Stimulated activated CD4-positive, alpha-beta T cell treated with anti-CD3 and anti-CD28 coated beads, TNF-alpha, amount 100 ng/mL, for 48 hours (primary cell): ENCODE data around the gene GAS7.

Experiments
- DNase-seq, 3 donors: peaks; one replicate each; pipeline ENCODE4 v3.0.0-alpha.2; 2020; ENCODE audit warnings: low read depth in 3 of 3

GAS7 gene

GRCh38 chr17:10171581-10171981 is 26.8 kb downstream of the GAS7 start:
- DNase-seq: no peak

- DNase-seq: no peak
These were observed 27.3 kb downstream of the GAS7 start for GRCh38 chr17:10171122-10171571.

GRCh38 chr17:10170233-10170632 is 28.2 kb downstream of the GAS7 start:
- no peak for DNase-seq

DNA sequence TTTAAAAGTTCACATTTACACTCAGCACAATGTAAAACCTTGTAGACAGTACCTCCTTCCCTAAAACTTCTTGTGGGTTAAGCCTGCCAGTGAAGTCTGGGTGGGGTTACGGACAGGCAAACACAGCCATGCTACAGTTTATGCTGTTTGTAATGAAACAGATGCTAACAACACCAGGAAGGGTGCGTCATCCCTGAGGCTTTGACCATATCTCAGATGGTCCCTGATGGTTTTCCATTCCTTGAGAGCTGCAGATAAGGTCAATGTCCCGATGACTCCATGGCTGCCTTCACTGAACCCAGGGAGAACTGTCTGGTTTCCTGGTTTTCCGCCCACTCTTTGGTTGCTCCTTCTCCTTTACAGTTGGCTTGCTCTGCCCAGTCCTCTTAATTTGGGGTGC is 29.1 kb downstream of the GAS7 start:
- DNase-seq: no peak

- DNase-seq: no peak
These were observed 32.0 kb downstream of the GAS7 start for GRCh38 chr17:10166176-10166935.

DNA sequence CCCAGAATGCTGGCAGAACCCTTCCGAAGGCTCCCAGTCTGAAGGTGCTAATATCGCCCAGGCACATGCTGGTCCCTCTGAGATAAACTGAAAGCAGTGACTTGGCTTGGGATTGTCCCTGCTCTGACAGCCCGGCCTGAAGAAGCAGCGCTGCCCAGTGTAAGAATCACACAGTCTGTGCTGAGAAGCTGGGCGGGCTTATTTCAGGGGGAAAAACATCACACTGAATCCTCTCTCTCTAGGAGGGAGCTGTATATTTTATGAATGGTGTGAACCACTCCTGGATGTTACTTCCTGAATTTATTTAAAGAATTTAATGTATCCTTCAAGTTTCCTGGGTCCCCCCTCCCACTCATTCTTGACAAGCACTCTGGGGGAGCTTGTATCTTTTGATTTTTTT is 36.3 kb downstream of the GAS7 start:
- DNase-seq: no peak

DNA sequence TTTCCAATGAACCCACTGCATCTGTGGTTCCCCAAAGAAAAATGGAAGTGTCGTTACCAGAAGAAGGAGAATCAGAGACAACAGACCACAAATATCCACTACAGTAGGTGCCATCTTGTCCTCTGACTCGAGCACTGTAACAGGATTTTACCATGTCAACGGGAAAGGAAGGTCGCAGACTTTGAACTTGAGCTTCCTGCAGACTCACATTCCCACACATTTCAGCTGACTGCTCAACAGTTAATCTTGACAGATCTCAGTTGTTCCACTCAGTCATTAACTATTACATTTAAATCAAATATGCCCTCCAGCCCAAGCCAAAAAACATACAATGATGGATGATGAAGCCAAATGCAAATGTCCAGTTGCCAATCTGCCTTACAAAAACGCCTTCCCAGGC is 37.0 kb downstream of the GAS7 start:
- DNase-seq: no peak

- DNase-seq: no peak
These were observed 41.3 kb downstream of the GAS7 start for GRCh38 chr17:10156948-10157607.

DNA sequence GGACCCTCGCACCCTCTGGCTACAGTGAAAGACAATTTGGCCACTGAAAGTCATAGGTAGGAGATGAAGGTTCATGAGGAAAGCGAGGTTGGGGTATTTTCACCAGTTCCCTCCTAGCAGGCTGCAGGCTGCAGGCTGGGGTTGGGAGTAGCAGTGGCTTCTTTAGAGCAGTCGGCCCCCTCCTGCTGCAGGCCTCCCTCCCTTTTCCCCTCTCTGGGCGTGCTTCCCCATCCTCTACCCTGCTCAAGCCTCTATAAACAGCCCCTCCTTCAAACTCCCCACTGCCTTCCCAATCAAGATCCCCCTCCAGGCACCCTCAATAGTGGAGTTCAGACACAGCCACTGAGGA is 41.8 kb downstream of the GAS7 start:
- no peak for DNase-seq

- no peak for DNase-seq
These were observed 42.4 kb downstream of the GAS7 start for GRCh38 chr17:10156077-10156435.

DNA sequence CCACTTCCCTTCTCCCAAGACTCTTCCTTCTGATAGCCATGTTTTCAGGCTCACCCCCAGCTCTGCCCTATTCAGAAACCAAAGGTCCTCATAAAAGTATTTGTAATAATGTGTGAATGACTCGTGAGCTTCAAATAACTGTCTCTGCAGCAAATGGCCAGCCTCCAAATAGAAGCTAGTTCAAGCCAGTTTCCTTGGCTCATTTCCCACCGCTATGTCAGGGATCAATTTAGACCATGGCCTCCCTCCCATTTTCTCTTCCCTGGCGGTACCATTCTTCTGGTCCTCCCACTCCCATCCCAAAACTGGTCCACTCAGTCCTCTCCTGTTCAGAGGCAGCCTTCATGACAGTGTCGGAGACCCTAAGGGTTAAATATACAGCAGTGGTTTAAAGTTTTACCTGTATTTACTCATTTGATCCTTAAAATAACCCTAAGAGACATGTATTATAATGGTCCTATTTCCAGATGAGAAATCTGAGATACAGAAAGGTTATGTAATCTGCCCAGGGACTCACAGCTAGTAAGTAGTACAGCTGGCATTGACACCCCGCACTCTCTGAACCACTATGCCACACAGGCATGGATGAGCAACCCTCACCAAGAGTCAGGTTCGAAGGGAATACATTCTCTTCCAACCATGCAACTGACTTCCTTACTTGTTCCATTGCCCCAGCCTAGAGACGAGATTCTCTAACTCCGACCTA is 42.9 kb downstream of the GAS7 start:
- DNase-seq: no peak

GRCh38 chr17:10151667-10152496 is 46.5 kb downstream of the GAS7 start:
- no peak for DNase-seq

DNA sequence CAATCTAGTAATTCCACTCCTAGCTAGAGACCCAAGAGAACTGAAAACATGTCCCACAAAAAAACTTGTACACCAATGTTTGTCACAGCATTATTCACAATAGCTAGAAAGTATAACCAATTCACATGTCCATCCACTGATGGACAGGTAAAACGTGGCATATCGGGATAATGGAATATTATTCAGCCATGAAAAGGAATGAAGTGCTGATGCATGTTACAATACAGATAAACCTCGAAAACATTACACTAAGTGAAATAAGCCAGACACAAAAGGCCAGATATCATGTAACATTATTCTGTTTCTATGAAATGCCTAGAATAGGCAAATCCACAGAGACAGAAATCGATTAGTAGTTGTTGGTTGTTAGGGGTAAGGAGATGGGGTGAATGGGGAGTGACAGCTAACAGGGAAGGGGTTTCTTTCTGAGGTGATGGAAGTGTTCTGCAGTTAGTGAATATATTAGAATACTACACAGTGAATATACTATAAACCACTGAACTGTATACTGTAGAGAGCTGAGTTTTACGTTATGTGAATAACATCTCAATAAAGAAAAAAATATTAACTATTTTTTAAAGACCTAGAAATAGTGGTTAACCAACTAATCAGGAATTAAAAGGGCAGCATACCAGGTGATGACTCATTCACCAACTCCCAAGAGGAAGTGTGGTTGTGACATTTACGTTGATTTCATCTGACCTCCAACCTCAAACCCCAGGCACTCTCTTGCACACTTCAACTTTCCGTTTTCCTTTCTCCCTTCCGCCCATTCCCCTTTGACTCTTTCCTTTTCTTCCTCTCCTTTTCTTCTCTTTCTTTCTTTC is 48.6 kb downstream of the GAS7 start:
- no peak for DNase-seq

- DNase-seq: no peak
These were observed 50.5 kb downstream of the GAS7 start for GRCh38 chr17:10147761-10148415.

- DNase-seq: no peak
These were observed 51.4 kb downstream of the GAS7 start for GRCh38 chr17:10147040-10147439.

DNA sequence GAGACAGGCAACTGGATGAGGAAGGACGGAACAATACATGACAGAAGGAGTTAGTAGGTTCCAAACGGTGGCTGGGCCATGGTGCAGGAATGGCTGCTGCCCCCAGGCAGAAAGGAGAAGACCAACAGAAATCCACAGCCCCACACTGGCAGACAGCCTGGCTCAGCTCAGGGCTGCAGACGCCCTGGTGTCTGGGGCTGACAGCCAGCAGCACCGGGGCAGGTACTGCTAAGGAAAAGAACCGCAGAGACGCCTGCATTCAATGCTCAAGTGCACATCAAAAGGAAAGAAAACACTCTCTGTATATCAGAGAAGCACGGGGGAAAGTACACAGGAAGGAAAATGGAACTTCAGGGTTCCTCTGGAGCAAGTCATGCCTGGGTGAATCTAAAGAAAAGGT is 53.4 kb downstream of the GAS7 start:
- no peak for DNase-seq

DNA sequence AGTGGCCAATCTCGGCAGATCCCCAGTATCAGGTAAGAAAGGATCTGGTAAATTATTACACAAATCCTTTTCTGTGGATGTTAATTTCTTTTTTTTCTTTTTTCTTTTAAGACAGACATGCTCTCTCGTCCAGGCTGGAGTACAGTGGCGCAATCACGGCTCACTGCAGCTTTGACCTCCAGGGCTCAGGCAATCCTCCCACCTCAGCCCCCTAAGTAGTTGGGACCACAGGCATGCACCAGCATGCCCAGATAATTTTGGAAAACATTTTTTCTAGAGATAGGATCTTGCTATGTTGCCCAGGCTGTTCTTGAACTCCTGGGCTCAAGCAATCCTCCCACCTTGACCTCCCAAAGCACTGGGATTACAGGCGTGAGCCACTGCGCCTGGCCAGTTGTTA is 54.0 kb downstream of the GAS7 start:
- no peak for DNase-seq

DNA sequence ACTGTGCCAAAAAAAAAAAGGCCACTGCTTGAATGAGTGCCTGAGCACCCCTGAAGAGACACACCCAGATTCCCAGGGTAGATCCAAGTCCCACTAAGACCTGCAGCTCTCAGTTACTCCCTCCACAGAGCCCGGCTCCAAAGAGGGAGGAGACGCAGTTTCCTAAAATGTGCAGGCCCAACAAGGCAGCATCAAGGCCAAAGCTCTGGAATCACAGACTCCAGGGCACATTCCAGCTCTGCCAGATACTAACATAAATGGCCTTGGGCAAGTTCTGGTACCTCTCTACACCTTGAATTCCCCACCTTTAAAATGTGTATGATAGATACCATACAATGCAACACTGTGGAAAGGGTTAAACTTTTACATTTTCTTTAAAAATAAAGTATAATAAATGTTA is 57.0 kb downstream of the GAS7 start:
- DNase-seq: no peak

DNA sequence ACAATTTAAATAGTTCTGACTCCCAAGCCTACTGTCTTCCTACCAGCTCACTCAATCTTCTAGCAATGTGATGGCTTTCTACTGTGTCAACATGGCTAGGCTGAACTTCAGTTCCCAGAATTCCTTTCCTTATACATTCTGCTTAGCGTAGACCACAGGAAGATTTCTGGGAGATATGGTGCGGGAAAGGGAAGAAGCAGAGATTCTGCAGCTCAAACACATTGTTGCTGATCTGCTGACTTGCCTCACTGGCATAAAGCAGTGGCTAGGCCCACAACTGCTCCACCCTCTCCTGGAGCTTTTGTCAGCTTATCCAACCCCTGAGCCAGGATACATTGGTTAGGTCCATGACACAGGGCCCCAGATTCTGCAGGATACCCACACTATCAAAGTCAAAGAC is 58.8 kb downstream of the GAS7 start:
- DNase-seq: no peak

GRCh38 chr17:10136258-10136981 is 62.0 kb downstream of the GAS7 start:
- DNase-seq: no peak
